GM12878 (cell line): ENCODE results near the gene ATP2C2.

Experiments used
- EP300 ChIP-seq, 2 experiments: fragments of 150-350 bp in 1 of 2; IDR thresholded peaks; 2 replicates each; pipeline ENCODE4 v1.6.1; 2011 to 2012; ENCODE audit warnings: low read depth in 2 of 2, low read length in 2 of 2, borderline replicate concordance in 1 of 2, improper control_type of control experiment in 1 of 2, inconsistent platforms in 1 of 2; ENCODE audit not compliant: control insufficient read depth in 1 of 2
- HDAC6 ChIP-seq: fragments of 200-600 bp; sonication (generic); IDR thresholded peaks from one replicate; pipeline ENCODE4 v1.8.0; 2017; ENCODE audit warnings: antibody characterized with exemption; ENCODE audit not compliant: unreplicated experiment
- POLR2A ChIP-seq: IDR thresholded peaks from 2 replicates; pipeline ENCODE4 v1.6.1; 2011; ENCODE audit warnings: low read depth, mild to moderate bottlenecking, low read length
- TF ChIP-seq, protein P1 (sequence below), 3 experiments: IDR thresholded peaks in 2 of 3; conservative IDR thresholded peaks in 1 of 3; 2 replicates each; pipeline ENCODE4 v1.5.1; 2011; ENCODE audit warnings: low read depth in 3 of 3, low read length in 3 of 3, mild to moderate bottlenecking in 3 of 3, control low read depth in 2 of 3, moderate library complexity in 2 of 3, inconsistent platforms in 1 of 3, mixed read lengths in 1 of 3; ENCODE audit not compliant: control insufficient read depth in 2 of 3, insufficient read depth in 1 of 3; ENCODE audit errors: extremely low read depth in 1 of 3
- TF ChIP-seq, protein P2 (sequence below): IDR thresholded peaks from 2 replicates; pipeline ENCODE4 v1.6.1; 2012; ENCODE audit warnings: low read length, inconsistent platforms
- TF ChIP-seq, protein P3 (sequence below): IDR thresholded peaks from 2 replicates; pipeline ENCODE4 v1.6.1; 2011; ENCODE audit warnings: low read depth, low read length, improper control_type of control experiment, borderline replicate concordance
- TF ChIP-seq, protein P4 (sequence below): IDR thresholded peaks from 2 replicates; pipeline ENCODE4 v1.6.1; 2012; ENCODE audit warnings: low read depth, low read length, improper control_type of control experiment

DNA sequence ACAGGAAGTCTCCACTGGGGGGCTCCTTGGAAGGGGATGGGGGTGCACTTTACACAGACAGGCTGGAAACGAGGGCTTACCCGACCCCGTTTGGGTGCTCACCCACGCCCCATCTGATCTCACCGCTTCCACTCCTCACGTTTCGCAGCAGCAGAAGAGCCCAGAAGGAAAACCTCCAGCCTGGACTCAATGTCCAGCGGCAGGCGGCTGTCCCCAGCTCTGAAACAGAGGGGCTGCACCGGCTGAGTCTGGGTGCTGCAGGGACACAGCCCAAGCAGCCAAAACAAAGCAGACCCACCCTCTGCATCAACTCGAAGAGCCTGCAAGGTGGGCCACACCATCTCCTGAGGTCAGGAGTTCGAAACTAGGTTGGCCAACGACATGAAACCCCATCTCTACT lies 132.2 kb downstream of the ATP2C2 start:
- TF ChIP-seq, protein P1, sequence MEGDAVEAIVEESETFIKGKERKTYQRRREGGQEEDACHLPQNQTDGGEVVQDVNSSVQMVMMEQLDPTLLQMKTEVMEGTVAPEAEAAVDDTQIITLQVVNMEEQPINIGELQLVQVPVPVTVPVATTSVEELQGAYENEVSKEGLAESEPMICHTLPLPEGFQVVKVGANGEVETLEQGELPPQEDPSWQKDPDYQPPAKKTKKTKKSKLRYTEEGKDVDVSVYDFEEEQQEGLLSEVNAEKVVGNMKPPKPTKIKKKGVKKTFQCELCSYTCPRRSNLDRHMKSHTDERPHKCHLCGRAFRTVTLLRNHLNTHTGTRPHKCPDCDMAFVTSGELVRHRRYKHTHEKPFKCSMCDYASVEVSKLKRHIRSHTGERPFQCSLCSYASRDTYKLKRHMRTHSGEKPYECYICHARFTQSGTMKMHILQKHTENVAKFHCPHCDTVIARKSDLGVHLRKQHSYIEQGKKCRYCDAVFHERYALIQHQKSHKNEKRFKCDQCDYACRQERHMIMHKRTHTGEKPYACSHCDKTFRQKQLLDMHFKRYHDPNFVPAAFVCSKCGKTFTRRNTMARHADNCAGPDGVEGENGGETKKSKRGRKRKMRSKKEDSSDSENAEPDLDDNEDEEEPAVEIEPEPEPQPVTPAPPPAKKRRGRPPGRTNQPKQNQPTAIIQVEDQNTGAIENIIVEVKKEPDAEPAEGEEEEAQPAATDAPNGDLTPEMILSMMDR (IDR thresholded peaks at IDR 0.05 in 2 of 3, conservative IDR thresholded peaks at IDR 0.05 in 1 of 3; ENCODE audit: control insufficient read depth in 2 of 3, extremely low read depth in 1 of 3, insufficient read depth in 1 of 3, low read depth in 3 of 3, low read length in 3 of 3), result no peak
- no peak for TF ChIP-seq POLR2A
- TF ChIP-seq, protein P2, sequence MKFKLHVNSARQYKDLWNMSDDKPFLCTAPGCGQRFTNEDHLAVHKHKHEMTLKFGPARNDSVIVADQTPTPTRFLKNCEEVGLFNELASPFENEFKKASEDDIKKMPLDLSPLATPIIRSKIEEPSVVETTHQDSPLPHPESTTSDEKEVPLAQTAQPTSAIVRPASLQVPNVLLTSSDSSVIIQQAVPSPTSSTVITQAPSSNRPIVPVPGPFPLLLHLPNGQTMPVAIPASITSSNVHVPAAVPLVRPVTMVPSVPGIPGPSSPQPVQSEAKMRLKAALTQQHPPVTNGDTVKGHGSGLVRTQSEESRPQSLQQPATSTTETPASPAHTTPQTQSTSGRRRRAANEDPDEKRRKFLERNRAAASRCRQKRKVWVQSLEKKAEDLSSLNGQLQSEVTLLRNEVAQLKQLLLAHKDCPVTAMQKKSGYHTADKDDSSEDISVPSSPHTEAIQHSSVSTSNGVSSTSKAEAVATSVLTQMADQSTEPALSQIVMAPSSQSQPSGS, result no peak
- TF ChIP-seq EP300 (IDR thresholded peaks at IDR 0.05; ENCODE audit: borderline replicate concordance in 1 of 2, control insufficient read depth in 1 of 2, low read depth in 2 of 2, low read length in 2 of 2), result no peak
- TF ChIP-seq, protein P3, sequence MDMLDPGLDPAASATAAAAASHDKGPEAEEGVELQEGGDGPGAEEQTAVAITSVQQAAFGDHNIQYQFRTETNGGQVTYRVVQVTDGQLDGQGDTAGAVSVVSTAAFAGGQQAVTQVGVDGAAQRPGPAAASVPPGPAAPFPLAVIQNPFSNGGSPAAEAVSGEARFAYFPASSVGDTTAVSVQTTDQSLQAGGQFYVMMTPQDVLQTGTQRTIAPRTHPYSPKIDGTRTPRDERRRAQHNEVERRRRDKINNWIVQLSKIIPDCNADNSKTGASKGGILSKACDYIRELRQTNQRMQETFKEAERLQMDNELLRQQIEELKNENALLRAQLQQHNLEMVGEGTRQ, result no peak
- TF ChIP-seq, protein P4, sequence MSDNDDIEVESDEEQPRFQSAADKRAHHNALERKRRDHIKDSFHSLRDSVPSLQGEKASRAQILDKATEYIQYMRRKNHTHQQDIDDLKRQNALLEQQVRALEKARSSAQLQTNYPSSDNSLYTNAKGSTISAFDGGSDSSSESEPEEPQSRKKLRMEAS, result no peak
- no peak for TF ChIP-seq HDAC6
